SK-N-SH (cell line): ENCODE results near the gene RBM42.

Source experiments
- EZH2phosphoT487 ChIP-seq: fragments of 200-600 bp; sonication (generic); IDR thresholded peaks from 2 replicates; pipeline ENCODE4 v1.6.1; 2017; ENCODE audit warnings: low read depth, mixed run types, mild to moderate bottlenecking, antibody characterized with exemption, moderate library complexity, borderline replicate concordance
- FOSL2 ChIP-seq: IDR thresholded peaks from 2 replicates; pipeline ENCODE4 v1.4.0; 2012; ENCODE audit warnings: low read depth, mild to moderate bottlenecking, moderate library complexity, borderline replicate concordance
- POLR2AphosphoS5 ChIP-seq: IDR thresholded peaks from 2 replicates; pipeline ENCODE4 v1.6.1; 2012; ENCODE audit warnings: low read depth, low read length
- SIN3A ChIP-seq: IDR thresholded peaks from 2 replicates; pipeline ENCODE4 v1.6.1; 2012; ENCODE audit warnings: low read depth, mild to moderate bottlenecking, low read length, moderate library complexity, borderline replicate concordance
- TAF1 ChIP-seq: IDR thresholded peaks from 2 replicates; pipeline ENCODE4 v1.6.1; 2012; ENCODE audit warnings: low read depth, mild to moderate bottlenecking, low read length, moderate library complexity, borderline replicate concordance
- TEAD4 ChIP-seq: IDR thresholded peaks from 2 replicates; pipeline ENCODE4 v1.4.0; 2012; ENCODE audit warnings: mild to moderate bottlenecking, borderline replicate concordance; ENCODE audit not compliant: insufficient read depth
- TF ChIP-seq, protein P1 (sequence below): fragments of 150-350 bp; IDR thresholded peaks from 2 replicates; pipeline ENCODE4 v1.6.1; 2017; ENCODE audit warnings: antibody characterized with exemption, low read length, low read depth, borderline replicate concordance

DNA sequence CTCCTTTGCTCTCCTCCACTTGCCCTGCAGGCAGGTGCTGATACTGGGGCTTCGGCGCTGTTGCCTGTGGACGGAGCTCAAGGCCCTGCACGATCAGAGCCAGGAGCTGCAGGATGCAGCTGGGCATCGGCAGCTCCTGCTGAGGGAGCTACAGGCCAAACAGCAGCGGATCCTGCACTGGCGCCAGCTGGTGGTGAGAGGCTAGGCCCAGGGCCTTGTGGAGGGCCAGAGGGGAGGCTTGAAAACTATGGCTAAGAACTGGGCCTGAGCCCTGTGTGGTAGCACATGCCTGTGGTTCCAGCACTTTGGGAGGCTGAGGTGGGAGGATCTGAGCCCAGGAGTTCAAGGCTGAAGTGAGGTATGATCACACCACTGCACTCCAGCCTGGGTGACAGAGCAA lies 10.0 kb upstream of the RBM42 start:
- TF ChIP-seq FOSL2 = no peak
- TF ChIP-seq, protein P1, sequence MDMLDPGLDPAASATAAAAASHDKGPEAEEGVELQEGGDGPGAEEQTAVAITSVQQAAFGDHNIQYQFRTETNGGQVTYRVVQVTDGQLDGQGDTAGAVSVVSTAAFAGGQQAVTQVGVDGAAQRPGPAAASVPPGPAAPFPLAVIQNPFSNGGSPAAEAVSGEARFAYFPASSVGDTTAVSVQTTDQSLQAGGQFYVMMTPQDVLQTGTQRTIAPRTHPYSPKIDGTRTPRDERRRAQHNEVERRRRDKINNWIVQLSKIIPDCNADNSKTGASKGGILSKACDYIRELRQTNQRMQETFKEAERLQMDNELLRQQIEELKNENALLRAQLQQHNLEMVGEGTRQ = no peak
- no peak for TF ChIP-seq EZH2phosphoT487
- no peak for TF ChIP-seq POLR2AphosphoS5
- TF ChIP-seq TEAD4 = no peak
- TF ChIP-seq TAF1 = no peak
- no peak for TF ChIP-seq SIN3A
